HCT116 (cell line): Measurements from ENCODE around the gene KCNE1. TPM values are rescaled to one million over a fixed set of nuclear protein-coding genes. Genes with fewer than 3 reads are reported as not detected.

Source experiments
- ATAC-seq: fragments of 200-7000 bp; cut with Tn5 transposase; 2 replicates; pipeline ENCODE4 v1.9.1; 2020; ENCODE audit warnings: mild to moderate bottlenecking, moderate library complexity
- BruUV-seq: library from RNA; stranded (reverse); fragments of 400-500 nt; replicated peaks from 2 replicates; lab custom pipeline; 2021; lab: Mats Ljungman, UMichigan
- CTCF ChIA-PET: fragments of 300-600 bp; sonication (Branson Sonifier 250); formaldehyde crosslinking; loops from one replicate; lab custom pipeline; 2021; ENCODE audit warnings: antibody characterized with exemption; lab: Charles Lee
- POLR2A ChIA-PET: fragments of 300-600, 350-600 bp; sonication (Branson Sonifier 250); formaldehyde crosslinking; loops from one replicate; lab custom pipeline; 2021; ENCODE audit warnings: antibody characterized with exemption; lab: Charles Lee
- RAD21 ChIA-PET, 2 experiments: fragments of 300-600 bp; sonication (Branson Sonifier 250); formaldehyde crosslinking; loops; one replicate each; lab custom pipeline; 2023; ENCODE audit warnings: low total read pairs in 2 of 2; ENCODE audit not compliant: uncharacterized antibody in 2 of 2, unreplicated experiment in 2 of 2, low non-redundant PET in 1 of 2; lab: Charles Lee
- DNase-seq: peaks from one replicate; pipeline ENCODE4 v3.0.0-alpha.2; 2010; ENCODE audit warnings: low read depth, low spot score
- H2AFZ ChIP-seq: fragments of 200-600 bp; shearing (Covaris generic), sonication (generic); 2 replicates; pipeline ENCODE4 v1.6.1; 2017; ENCODE audit warnings: low read depth, mixed run types, mixed read lengths, antibody characterized with exemption, low read length; ENCODE audit not compliant: poor library complexity, severe bottlenecking
- H3K27ac ChIP-seq: 2 replicates; pipeline ENCODE4 v1.5.1; 2012; ENCODE audit warnings: low read depth, low read length
- H3K27me3 ChIP-seq: fragments of 200-600 bp; sonication (generic); 2 replicates; pipeline ENCODE4 v1.6.1; 2016; ENCODE audit warnings: mixed run types, low read length, mixed read lengths; ENCODE audit not compliant: insufficient read depth
- H3K36me3 ChIP-seq, 2 experiments: fragments of 200-500 bp in 1 of 2; fragments of 200-600 bp in 1 of 2; sonication (Bioruptor generic) in 1 of 2; sonication (generic) in 1 of 2; 2 replicates each; pipeline versions ENCODE4 v1.5.1 to v1.6.1; 2014 to 2016; ENCODE audit warnings: low read length in 2 of 2, inconsistent platforms in 1 of 2, mixed read lengths in 1 of 2, mixed run types in 1 of 2; ENCODE audit not compliant: insufficient read depth in 2 of 2, control insufficient read depth in 1 of 2
- H3K4me1 ChIP-seq, 2 experiments: fragments of 200-600 bp in 1 of 2; sonication (generic) in 1 of 2; 2 replicates each; pipeline versions ENCODE4 v1.5.1 to v1.6.1; 2012 to 2017; ENCODE audit warnings: low read length in 2 of 2, inconsistent platforms in 1 of 2, mild to moderate bottlenecking in 1 of 2, mixed read lengths in 1 of 2, mixed run types in 1 of 2, moderate library complexity in 1 of 2; ENCODE audit not compliant: insufficient read depth in 2 of 2, control insufficient read depth in 1 of 2
- H3K4me2 ChIP-seq: fragments of 200-600 bp; sonication (generic); 2 replicates; pipeline ENCODE4 v1.6.1; 2017; ENCODE audit warnings: mixed run types, low read length, mixed read lengths
- H3K4me3 ChIP-seq, 2 experiments: fragments of 200-600 bp in 1 of 2; sonication (generic) in 1 of 2; replicated peaks in 1 of 2; 2 replicates each; pipeline ENCODE4 v1.5.1; 2011 to 2016; ENCODE audit warnings: low read length in 2 of 2, control low read depth in 1 of 2, low read depth in 1 of 2, mild to moderate bottlenecking in 1 of 2, mixed read lengths in 1 of 2, mixed run types in 1 of 2
- H3K79me2 ChIP-seq: fragments of 200-600 bp; sonication (generic); 2 replicates; pipeline ENCODE4 v1.6.1; 2017; ENCODE audit warnings: mild to moderate bottlenecking, mixed run types, low read length, moderate library complexity, mixed read lengths; ENCODE audit not compliant: insufficient read depth
- H3K9ac ChIP-seq: fragments of 200-600 bp; sonication (generic); 2 replicates; pipeline ENCODE4 v1.6.1; 2016; ENCODE audit warnings: low read length, mixed read lengths
- H3K9me2 ChIP-seq: fragments of 200-600 bp; sonication (generic), shearing (Covaris generic); 2 replicates; pipeline ENCODE4 v1.6.1; 2017; ENCODE audit warnings: mixed run types, mild to moderate bottlenecking, moderate library complexity; ENCODE audit not compliant: insufficient read depth
- H3K9me3 ChIP-seq, 2 experiments: fragments of 200-500 bp in 1 of 2; fragments of 200-600 bp in 1 of 2; sonication (Bioruptor generic) in 1 of 2; sonication (generic) in 1 of 2; 2 replicates each; pipeline ENCODE4 v1.6.1; 2014 to 2017; ENCODE audit warnings: low read length in 2 of 2, mixed read lengths in 2 of 2, inconsistent platforms in 1 of 2, low read depth in 1 of 2, mild to moderate bottlenecking in 1 of 2, mixed run types in 1 of 2, moderate library complexity in 1 of 2; ENCODE audit not compliant: control insufficient read depth in 1 of 2, insufficient read depth in 1 of 2
- H4K20me1 ChIP-seq: fragments of 200-600 bp; sonication (generic), shearing (Covaris generic); 2 replicates; pipeline ENCODE4 v1.6.1; 2017; ENCODE audit warnings: mixed run types, mild to moderate bottlenecking, moderate library complexity; ENCODE audit not compliant: insufficient read depth
- ATF3 ChIP-seq: IDR thresholded peaks from 2 replicates; pipeline ENCODE4 v1.6.1; 2012
- CBX3 ChIP-seq: IDR thresholded peaks from 2 replicates; pipeline ENCODE4 v1.6.1; 2012; ENCODE audit warnings: low read depth
- EZH2phosphoT487 ChIP-seq: fragments of 200-600 bp; IDR thresholded peaks from 2 replicates; pipeline ENCODE4 v1.6.1; 2018; ENCODE audit warnings: antibody characterized with exemption, borderline replicate concordance
- POLR2A ChIP-seq: IDR thresholded peaks from 2 replicates; pipeline ENCODE4 v1.7.0; 2011; ENCODE audit warnings: borderline replicate concordance; ENCODE audit not compliant: insufficient read depth, insufficient read length; ENCODE audit errors: extremely low read depth
- RAD21 ChIP-seq: IDR thresholded peaks from 2 replicates; pipeline ENCODE4 v1.6.1; 2012; ENCODE audit warnings: low read depth, mild to moderate bottlenecking
- SRF ChIP-seq: IDR thresholded peaks from 2 replicates; pipeline ENCODE4 v1.6.1; 2012; ENCODE audit warnings: low read depth
- ZBTB33 ChIP-seq: IDR thresholded peaks from 2 replicates; pipeline ENCODE4 v1.6.1; 2011; ENCODE audit warnings: mild to moderate bottlenecking, low read length, moderate library complexity; ENCODE audit not compliant: insufficient replicate concordance; ENCODE audit errors: extremely low read depth
- intact Hi-C: fragments of 100-400 bp; cut with micrococcal nuclease; formaldehyde crosslinking; loops from 2 replicates; pipeline ENCODE4 v1.10.0; 2022
- total RNA-seq: library from RNA; stranded (reverse); gene quantifications from one replicate; pipeline ENCODE4 v1.2.1, GENCODE V29; 2021; ENCODE audit not compliant: unreplicated experiment

The KCNE1 gene
- total RNA-seq, 1 experiment from 2014 or later, result not detected

GRCh38 chr21:34502480-34503106 lies 9.4 kb downstream of the KCNE1 start (continued):
- TF ChIP-seq ZBTB33 (no peak), RAD21 (no peak), CBX3 (no peak), ATF3 (no peak), POLR2A (no peak), SRF (no peak)

GRCh38 chr21:34501716-34502115 lies 10.3 kb downstream of the KCNE1 start:
- H4K20me1 ChIP-seq, result no peaks in the 10 kb centered on the region
- H3K9me3 ChIP-seq, result no peaks in the 10 kb centered on the region
- H3K4me1 ChIP-seq, result no peaks in the 10 kb centered on the region
- H3K27me3 ChIP-seq, result no peaks in the 10 kb centered on the region
- no peaks in the 10 kb centered on the region for H3K36me3 ChIP-seq
- H3K9me2 ChIP-seq, result no peaks in the 10 kb centered on the region
- no peak overlapping the region for H3K27ac ChIP-seq
- TF ChIP-seq SRF (no peak), EZH2phosphoT487 (no peak), POLR2A (no peak)
- ChIA-PET POLR2A (no interaction called here), RAD21 (no interaction called here), CTCF (interaction anchor here (1.4 kb wide), 1 partner anchor 9 kb away, joined by 5 read pairs; no protein-coding TSS in a partner anchor)
- H2AFZ ChIP-seq, result no peak overlapping the region
- intact Hi-C loops, result no loop called here
- no peak overlapping the region for H3K4me3 ChIP-seq
- H3K79me2 ChIP-seq, result no peaks in the 10 kb centered on the region
- H3K9ac ChIP-seq, result no peak overlapping the region
- DNase-seq (no peak), ATAC-seq (no peak)
- H3K4me2 ChIP-seq, result no peak overlapping the region
- BruUV-seq, result no TSS peak
